Osteoblast (primary cell): Measurements from ENCODE around the gene ATF5. TPM values are rescaled to one million over a fixed set of nuclear protein-coding genes. Genes with fewer than 3 reads are reported as not detected.
"Not testable (repeated sequence)": the region's sequence is repeated elsewhere in the genome, so short reads cannot be mapped to it uniquely, and the experiment has no call there.

Experiments used
- DNase-seq: peaks from one replicate; pipeline ENCODE4 v3.0.0; 2011; ENCODE audit warnings: low spot score, mixed read lengths; ENCODE audit not compliant: insufficient read length; ENCODE audit errors: missing footprints
- H2AFZ ChIP-seq: 2 replicates; pipeline ENCODE4 v1.6.0; 2011; ENCODE audit warnings: mild to moderate bottlenecking, low read length
- H3K27ac ChIP-seq: 2 replicates; pipeline ENCODE4 v1.5.1; 2011; ENCODE audit warnings: mild to moderate bottlenecking, low read depth, low read length, moderate library complexity
- H3K27me3 ChIP-seq: 2 replicates; pipeline ENCODE4 v1.6.0; 2012; ENCODE audit warnings: mild to moderate bottlenecking, control low read depth, inconsistent platforms, low read length, moderate library complexity; ENCODE audit not compliant: insufficient read depth
- H3K36me3 ChIP-seq: 2 replicates; pipeline ENCODE4 v1.5.1; 2011; ENCODE audit warnings: mild to moderate bottlenecking, low read length, control low read depth, moderate library complexity; ENCODE audit not compliant: insufficient read depth
- H3K4me1 ChIP-seq: 2 replicates; pipeline ENCODE4 v1.5.1; 2011; ENCODE audit warnings: mild to moderate bottlenecking, low read length, control low read depth, moderate library complexity; ENCODE audit not compliant: insufficient read depth
- H3K4me2 ChIP-seq: 2 replicates; pipeline ENCODE4 v1.6.0; 2011; ENCODE audit warnings: mild to moderate bottlenecking, low read length; ENCODE audit not compliant: insufficient read depth
- H3K4me3 ChIP-seq: fragments of 200-600 bp; sonication (generic); 3 replicates; pipeline ENCODE4 v1.5.1; 2012; ENCODE audit warnings: mild to moderate bottlenecking, low read length, inconsistent platforms; ENCODE audit not compliant: insufficient read depth
- H3K79me2 ChIP-seq: 2 replicates; pipeline ENCODE4 v1.6.0; 2012; ENCODE audit warnings: mild to moderate bottlenecking, low read length, control low read depth, inconsistent platforms; ENCODE audit not compliant: insufficient read depth
- H3K9me3 ChIP-seq: 2 replicates; pipeline ENCODE4 v1.5.1; 2011; ENCODE audit warnings: low read depth, low read length, control low read depth
- H4K20me1 ChIP-seq: 2 replicates; pipeline ENCODE4 v1.6.0; 2012; ENCODE audit warnings: mild to moderate bottlenecking, low read length, control low read depth; ENCODE audit not compliant: insufficient read depth
- total RNA-seq: library from RNA; depleted of rRNA; stranded (reverse); fragments of >200 nt; gene quantifications from 2 replicates; pipeline ENCODE4 v1.2.3, GENCODE V29; 2012
- TF ChIP-seq, protein P1 (sequence below): IDR thresholded peaks from 2 replicates; pipeline ENCODE4 v1.5.1; 2011; ENCODE audit warnings: mild to moderate bottlenecking, low read depth, low read length, moderate library complexity; ENCODE audit errors: extremely low read depth

The ATF5 gene
- total RNA-seq, 1 donor, result 8.3 TPM

DNA sequence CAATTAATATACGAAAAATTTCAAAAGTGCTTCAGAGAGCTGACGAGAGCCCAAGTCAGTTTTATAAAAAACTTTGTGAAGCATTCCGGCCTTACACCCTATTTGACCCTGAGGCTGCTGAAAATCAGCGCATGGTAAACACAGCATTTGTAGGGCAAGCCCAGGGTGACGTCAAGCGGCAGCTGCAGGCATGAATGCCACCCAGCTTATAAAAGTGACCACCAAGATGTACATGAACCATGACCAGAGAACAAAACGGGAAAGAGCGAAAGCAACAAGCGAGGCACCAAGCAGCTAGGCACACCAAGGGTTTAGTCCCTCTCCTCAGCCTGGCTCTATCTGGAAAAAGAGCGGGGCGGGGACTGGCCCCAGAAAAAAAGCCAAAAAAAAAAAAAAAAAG lies 25.9 kb downstream of the ATF5 start:
- TF ChIP-seq, protein P1, sequence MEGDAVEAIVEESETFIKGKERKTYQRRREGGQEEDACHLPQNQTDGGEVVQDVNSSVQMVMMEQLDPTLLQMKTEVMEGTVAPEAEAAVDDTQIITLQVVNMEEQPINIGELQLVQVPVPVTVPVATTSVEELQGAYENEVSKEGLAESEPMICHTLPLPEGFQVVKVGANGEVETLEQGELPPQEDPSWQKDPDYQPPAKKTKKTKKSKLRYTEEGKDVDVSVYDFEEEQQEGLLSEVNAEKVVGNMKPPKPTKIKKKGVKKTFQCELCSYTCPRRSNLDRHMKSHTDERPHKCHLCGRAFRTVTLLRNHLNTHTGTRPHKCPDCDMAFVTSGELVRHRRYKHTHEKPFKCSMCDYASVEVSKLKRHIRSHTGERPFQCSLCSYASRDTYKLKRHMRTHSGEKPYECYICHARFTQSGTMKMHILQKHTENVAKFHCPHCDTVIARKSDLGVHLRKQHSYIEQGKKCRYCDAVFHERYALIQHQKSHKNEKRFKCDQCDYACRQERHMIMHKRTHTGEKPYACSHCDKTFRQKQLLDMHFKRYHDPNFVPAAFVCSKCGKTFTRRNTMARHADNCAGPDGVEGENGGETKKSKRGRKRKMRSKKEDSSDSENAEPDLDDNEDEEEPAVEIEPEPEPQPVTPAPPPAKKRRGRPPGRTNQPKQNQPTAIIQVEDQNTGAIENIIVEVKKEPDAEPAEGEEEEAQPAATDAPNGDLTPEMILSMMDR, result no peak
- Histone ChIP-seq H4K20me1 (no peaks in the 10 kb centered on the region), H3K9me3 (no peaks in the 10 kb centered on the region), H2AFZ (no peak overlapping the region), H3K4me2 (no peak overlapping the region), H3K79me2 (no peaks in the 10 kb centered on the region), H3K27ac (no peak overlapping the region), H3K4me3 (no peak overlapping the region), H3K4me1 (no peaks in the 10 kb centered on the region), H3K36me3 (no peaks in the 10 kb centered on the region), H3K27me3 (peaks cover 59% of the 10 kb centered on the region)
- DNase-seq, result no peak

DNA sequence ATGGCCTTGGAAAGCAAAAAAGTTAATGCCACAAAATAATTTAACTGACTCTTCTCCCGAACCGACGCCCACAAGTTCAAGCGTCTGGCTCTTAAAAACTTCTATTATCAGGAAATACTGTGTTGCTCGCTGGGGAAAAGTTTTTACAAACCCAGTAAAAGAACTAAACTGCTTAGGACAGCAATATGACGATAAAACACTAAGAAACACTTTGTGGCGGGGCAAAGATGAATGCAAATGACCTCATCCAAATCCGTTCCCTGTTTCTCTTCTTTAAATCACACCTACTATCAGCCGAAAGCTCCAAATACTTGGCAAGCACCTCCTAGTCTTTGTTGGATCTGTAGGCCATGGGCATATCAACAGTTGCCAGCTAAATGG lies 27.1 kb downstream of the ATF5 start:
- no peak overlapping the region for H3K4me3 ChIP-seq
- TF ChIP-seq, protein P1, result no peak
- no peaks in the 10 kb centered on the region for H3K36me3 ChIP-seq
- no peak overlapping the region for H3K27ac ChIP-seq
- H3K79me2 ChIP-seq, result no peaks in the 10 kb centered on the region
- no peaks in the 10 kb centered on the region for H3K4me1 ChIP-seq
- no peaks in the 10 kb centered on the region for H3K9me3 ChIP-seq
- H4K20me1 ChIP-seq, result no peaks in the 10 kb centered on the region
- DNase-seq, result no peak
- H3K27me3 ChIP-seq, result peaks cover 57% of the 10 kb centered on the region
- H3K4me2 ChIP-seq, result no peak overlapping the region
- H2AFZ ChIP-seq, result no peak overlapping the region

DNA sequence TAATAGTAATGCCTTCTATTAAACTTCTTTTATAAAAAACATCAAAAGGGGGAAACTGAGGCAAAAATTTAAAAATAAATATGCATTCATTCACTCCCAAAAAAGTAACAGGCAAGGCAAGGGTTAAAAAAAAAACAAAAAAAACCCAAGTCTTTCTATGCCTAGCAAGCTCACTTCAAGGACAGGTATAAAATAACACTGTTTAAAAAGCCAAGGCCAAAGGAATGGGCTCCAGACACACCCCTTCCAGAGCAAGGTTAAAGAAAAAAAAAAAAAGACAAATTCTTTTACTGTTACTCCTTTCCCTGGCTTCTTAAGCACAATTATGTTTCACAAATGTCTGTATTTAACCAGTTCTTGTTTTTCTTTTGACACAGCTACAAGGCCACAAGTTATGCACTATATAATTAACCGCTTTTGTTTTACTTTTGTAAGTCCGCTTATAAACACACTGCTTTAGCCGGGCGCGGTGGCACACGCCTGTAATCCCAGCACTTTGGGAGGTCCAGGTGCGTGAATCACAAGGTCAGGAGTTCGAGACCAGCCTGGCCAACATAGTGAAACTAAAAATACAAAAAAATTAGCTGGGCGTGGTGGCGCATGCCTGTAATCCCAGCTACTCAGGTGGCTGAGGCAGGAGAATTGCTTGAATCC lies 28.4 kb downstream of the ATF5 start:
- Histone ChIP-seq H3K36me3 (no peaks in the 10 kb centered on the region), H2AFZ (no peak overlapping the region), H3K4me3 (no peak overlapping the region), H3K4me1 (no peaks in the 10 kb centered on the region), H3K4me2 (no peak overlapping the region), H3K9me3 (no peaks in the 10 kb centered on the region), H3K27ac (no peak overlapping the region), H3K79me2 (no peaks in the 10 kb centered on the region), H3K27me3 (peaks cover 46% of the 10 kb centered on the region), H4K20me1 (no peaks in the 10 kb centered on the region)
- TF ChIP-seq, protein P1, result no peak
- DNase-seq, result peak; percentile 23

DNA sequence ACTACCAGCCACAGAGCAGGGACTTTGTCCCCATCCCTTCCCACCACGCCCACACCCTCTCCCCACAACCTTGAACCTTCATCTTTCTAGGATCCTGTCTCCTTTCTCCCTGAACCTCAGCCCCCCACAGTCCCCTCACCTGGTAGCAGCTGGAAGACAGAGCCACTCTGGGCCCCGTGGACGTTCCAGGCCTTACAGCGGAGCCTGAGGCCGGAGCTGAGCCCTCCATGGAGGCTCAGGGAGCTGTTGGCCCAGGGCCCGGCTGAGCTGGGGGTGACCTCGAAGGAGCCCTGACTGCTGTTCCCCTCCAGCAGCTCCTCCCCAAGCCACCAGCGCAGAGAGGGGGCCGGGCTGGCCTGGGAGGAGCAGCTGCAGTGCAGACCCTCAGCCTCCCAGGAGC lies 29.1 kb downstream of the ATF5 start:
- H3K4me3 ChIP-seq, DNase-seq, H3K9me3 ChIP-seq, H3K4me1 ChIP-seq, H3K27ac ChIP-seq, H4K20me1 ChIP-seq, H3K4me2 ChIP-seq, H3K79me2 ChIP-seq, H3K36me3 ChIP-seq, H2AFZ ChIP-seq: not testable (repeated sequence)
- H3K27me3 ChIP-seq, result peaks cover 42% of the 10 kb centered on the region

DNA sequence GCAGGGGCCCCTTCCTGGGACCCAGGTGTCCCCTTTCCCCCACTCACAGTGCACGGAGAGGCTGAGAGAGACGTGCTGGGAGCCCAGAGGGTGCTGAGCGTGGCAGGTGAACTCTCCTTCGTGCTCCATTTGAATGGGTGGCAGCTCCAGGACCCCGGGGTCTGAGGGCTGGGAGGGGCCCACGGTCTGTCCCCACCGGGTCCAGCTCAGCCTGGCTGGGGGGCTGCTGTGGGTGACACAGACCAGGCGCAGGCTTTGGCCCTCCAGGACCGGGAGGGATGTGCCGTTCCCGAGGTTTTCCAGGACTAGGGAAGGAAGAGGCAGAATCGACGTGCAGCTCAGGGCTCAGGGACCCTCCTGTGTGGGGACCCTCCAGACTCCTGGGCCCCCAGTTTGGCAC lies 29.6 kb downstream of the ATF5 start:
- H3K9me3 ChIP-seq, H3K36me3 ChIP-seq, H2AFZ ChIP-seq, H3K4me2 ChIP-seq, H3K79me2 ChIP-seq, H3K27ac ChIP-seq, DNase-seq, H4K20me1 ChIP-seq, H3K4me1 ChIP-seq, H3K4me3 ChIP-seq: not testable (repeated sequence)
- peaks cover 37% of the 10 kb centered on the region for H3K27me3 ChIP-seq

DNA sequence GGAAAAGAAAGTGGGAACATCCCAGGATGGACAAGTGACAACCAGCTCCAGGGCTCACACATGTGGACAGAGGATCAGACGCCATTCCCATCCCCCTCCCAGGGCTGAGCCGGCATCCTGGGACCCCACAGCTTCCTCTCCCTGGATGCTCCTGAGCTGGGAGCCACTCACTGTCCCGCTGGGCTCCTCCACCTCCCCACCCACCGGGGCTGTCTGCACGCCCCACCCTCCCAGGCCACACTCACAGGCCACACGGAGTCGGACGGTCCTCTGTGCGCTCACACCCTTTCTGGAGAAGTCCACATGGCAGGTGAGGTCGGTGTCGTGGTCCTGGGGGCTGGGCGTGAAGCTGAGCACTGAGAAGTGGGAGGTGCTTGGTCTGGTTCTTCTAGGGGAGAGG lies 30.9 kb downstream of the ATF5 start:
- H3K27ac ChIP-seq, DNase-seq, H3K4me1 ChIP-seq, H3K4me3 ChIP-seq, H3K36me3 ChIP-seq, H3K4me2 ChIP-seq, H3K9me3 ChIP-seq, H4K20me1 ChIP-seq, H2AFZ ChIP-seq, H3K79me2 ChIP-seq: not testable (repeated sequence)
- H3K27me3 ChIP-seq, result peaks cover 24% of the 10 kb centered on the region

DNA sequence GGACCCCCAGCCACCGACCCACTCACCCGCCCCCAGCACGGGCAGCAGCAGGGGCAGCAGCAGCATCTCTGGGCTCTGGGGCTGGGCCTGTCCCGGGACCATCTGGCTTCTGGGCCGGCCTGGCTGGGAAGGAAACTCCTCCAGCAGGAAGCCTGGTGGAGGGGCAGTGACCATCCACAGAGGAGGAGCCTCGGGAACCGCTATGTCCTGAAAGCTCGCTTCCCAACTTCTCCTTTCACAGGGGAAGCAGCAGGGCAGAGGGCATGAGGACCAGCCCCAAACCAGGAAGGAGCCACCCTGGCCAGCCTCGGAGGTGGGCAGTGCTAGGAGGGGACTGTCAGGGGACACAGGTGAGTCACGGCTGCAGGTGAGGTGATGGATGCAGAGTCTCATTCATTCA lies 32.0 kb downstream of the ATF5 start, which contains the start of gene SIGLEC11:
Gene SIGLEC11 (minus strand): TSS at position 193 of the 400 bp plus-strand sequence. CDS start 91 bp downstream, at position 102.
- H3K27ac ChIP-seq, DNase-seq, H3K9me3 ChIP-seq, H3K36me3 ChIP-seq, H3K4me3 ChIP-seq, H3K79me2 ChIP-seq, H4K20me1 ChIP-seq, H3K4me1 ChIP-seq, H3K4me2 ChIP-seq, H2AFZ ChIP-seq: not testable (repeated sequence)
- peaks cover 18% of the 10 kb centered on the region for H3K27me3 ChIP-seq
